Panc1 (cell line): Measurements from ENCODE around the gene MSI2. TPM values are rescaled to one million over a fixed set of nuclear protein-coding genes. Genes with fewer than 3 reads are reported as not detected.

Experiments used
- ATAC-seq: fragments of 200-7000 bp; cut with Tn5 transposase; 2 replicates; pipeline ENCODE4 v1.9.1; 2020; ENCODE audit warnings: mild to moderate bottlenecking, moderate library complexity
- BruUV-seq: library from RNA; stranded (reverse); fragments of 400-500 nt; replicated peaks from 2 replicates; lab custom pipeline; 2021; lab: Mats Ljungman, UMichigan
- CTCF ChIA-PET: fragments of 300-600 bp; sonication (Branson Sonifier 250); formaldehyde crosslinking; loops from one replicate; lab custom pipeline; 2022; ENCODE audit warnings: antibody characterized with exemption; lab: Charles Lee
- POLR2A ChIA-PET: fragments of 300-600 bp; sonication (Branson Sonifier 250); formaldehyde crosslinking; loops from one replicate; lab custom pipeline; 2022; ENCODE audit warnings: antibody characterized with exemption; lab: Charles Lee
- DNase-seq: peaks from one replicate; pipeline ENCODE4 v3.0.0-alpha.2; 2010; ENCODE audit warnings: low read depth, low spot score
- H3K27ac ChIP-seq: 2 replicates; pipeline ENCODE4 v1.5.1; 2011; ENCODE audit warnings: mild to moderate bottlenecking, low read length, inconsistent platforms
- H3K27me3 ChIP-seq: fragments of 200-500 bp; sonication (Bioruptor generic); 2 replicates; pipeline ENCODE4 v1.6.0; 2014; ENCODE audit warnings: low read length, inconsistent platforms; ENCODE audit not compliant: control insufficient read depth, insufficient read depth
- H3K36me3 ChIP-seq: fragments of 200-500 bp; sonication (Bioruptor generic); 2 replicates; pipeline ENCODE4 v1.5.1; 2014; ENCODE audit warnings: inconsistent platforms, mild to moderate bottlenecking, low read length, moderate library complexity; ENCODE audit not compliant: control insufficient read depth, insufficient read depth
- H3K4me1 ChIP-seq: 2 replicates; pipeline ENCODE4 v1.5.1; 2011; ENCODE audit warnings: inconsistent platforms, mild to moderate bottlenecking, low read length, moderate library complexity; ENCODE audit not compliant: control insufficient read depth, insufficient read depth
- H3K4me3 ChIP-seq, 2 experiments: 2 replicates each; pipeline ENCODE4 v1.5.1; 2011 to 2012; ENCODE audit warnings: low read depth in 2 of 2, low read length in 2 of 2, mild to moderate bottlenecking in 2 of 2, inconsistent platforms in 1 of 2, moderate library complexity in 1 of 2
- H3K9me3 ChIP-seq: fragments of 200-500 bp; sonication (Bioruptor generic); 2 replicates; pipeline ENCODE4 v1.5.1; 2014; ENCODE audit warnings: low read depth, mild to moderate bottlenecking, inconsistent platforms, low read length, moderate library complexity; ENCODE audit not compliant: control insufficient read depth, insufficient read depth
- CTCF ChIP-seq: fragments of 450-650 bp; IDR thresholded peaks from 2 replicates; pipeline ENCODE4 v1.5.1; 2017; ENCODE audit warnings: mild to moderate bottlenecking
- POLR2AphosphoS5 ChIP-seq: IDR thresholded peaks from 2 replicates; pipeline ENCODE4 v1.6.1; 2012; ENCODE audit warnings: mild to moderate bottlenecking, low read depth, low read length, moderate library complexity
- REST ChIP-seq, 2 experiments: IDR thresholded peaks; 2 replicates each; pipeline ENCODE4 v1.6.1; 2011 to 2012; ENCODE audit warnings: low read depth in 2 of 2, control low read depth in 1 of 2, low read length in 1 of 2, mild to moderate bottlenecking in 1 of 2, moderate library complexity in 1 of 2; ENCODE audit not compliant: insufficient read depth in 1 of 2
- SIN3A ChIP-seq: IDR thresholded peaks from 2 replicates; pipeline ENCODE4 v1.6.1; 2012; ENCODE audit warnings: low read depth, mild to moderate bottlenecking, low read length, moderate library complexity, borderline replicate concordance; ENCODE audit not compliant: insufficient read depth
- TCF7L2 ChIP-seq: IDR thresholded peaks from 2 replicates; pipeline ENCODE4 v1.6.1; 2011; ENCODE audit warnings: mild to moderate bottlenecking, low read depth, low read length, inconsistent platforms
- in situ Hi-C: cut with HindIII; loops from 2 replicates; pipeline ENCODE4 v1.10.0; 2016; ENCODE audit warnings: low sequenced_read_pairs, low pct_unique_long_range_greater_than_20kb
- intact Hi-C: fragments of 100-400 bp; cut with micrococcal nuclease; formaldehyde crosslinking; loops from one replicate; pipeline ENCODE4 v1.10.0; 2022; ENCODE audit not compliant: unreplicated experiment
- total RNA-seq: library from RNA; stranded (reverse); gene quantifications from one replicate; pipeline ENCODE4 v1.2.1, GENCODE V29; 2021; ENCODE audit not compliant: unreplicated experiment

Gene MSI2
- total RNA-seq, 1 experiment from 2014 or later: 38.5 TPM

- Histone ChIP-seq H3K36me3 (no peaks in the 10 kb centered on the region), H3K27ac (no peak overlapping the region), H3K4me3 (no peak overlapping the region), H3K27me3 (no peaks in the 10 kb centered on the region), H3K9me3 (no peaks in the 10 kb centered on the region), H3K4me1 (peaks cover 6% of the 10 kb centered on the region; the same call in 1 of the 2 replicates)
- DNase-seq (no peak), ATAC-seq (no peak)
- TF ChIP-seq POLR2AphosphoS5: no peak
- TF ChIP-seq TCF7L2: no peak
- TF ChIP-seq SIN3A: no peak
- TF ChIP-seq REST (IDR thresholded peaks at IDR 0.05; ENCODE audit: insufficient read depth in 1 of 2, low read depth in 2 of 2, low read length in 1 of 2): no peak
- no peak for TF ChIP-seq CTCF
- CTCF ChIA-PET: no interaction called here
- BruUV-seq: no TSS peak
- intact Hi-C loops: no loop called here
- POLR2A ChIA-PET: no interaction called here
- in situ Hi-C loops: no loop called here
These were observed 186.1 kb downstream of the MSI2 start for GRCh38 chr17:57442401-57442823.

- in situ Hi-C loops (no loop called here), intact Hi-C loops (no loop called here)
- ChIA-PET CTCF (no interaction called here), POLR2A (no interaction called here)
- no peaks in the 10 kb centered on the region for H3K9me3 ChIP-seq
- no peak overlapping the region for H3K4me3 ChIP-seq
- peaks cover 6% of the 10 kb centered on the region; the same call in 1 of the 2 replicates for H3K4me1 ChIP-seq
- TF ChIP-seq CTCF (no peak), POLR2AphosphoS5 (no peak), SIN3A (no peak), TCF7L2 (no peak), REST (IDR thresholded peaks at IDR 0.05; ENCODE audit: insufficient read depth in 1 of 2, low read depth in 2 of 2, low read length in 1 of 2) (no peak)
- no peak for ATAC-seq
- no peaks in the 10 kb centered on the region for H3K36me3 ChIP-seq
- H3K27me3 ChIP-seq: no peaks in the 10 kb centered on the region
- H3K27ac ChIP-seq: no peak overlapping the region
- BruUV-seq: no TSS peak
- DNase-seq: no peak
These were observed 186.7 kb downstream of the MSI2 start for GRCh38 chr17:57442914-57443571.
